PC-3 (cell line): ENCODE data around the gene AGBL5. TPM values are rescaled to one million over a fixed set of nuclear protein-coding genes. Genes with fewer than 3 reads are reported as not detected.

ENCODE experiments used
- ATAC-seq: fragments of 200-7000 bp; cut with Tn5 transposase; 2 replicates; pipeline ENCODE4 v1.9.1; 2020; ENCODE audit warnings: mild to moderate bottlenecking, moderate library complexity
- BruUV-seq: library from RNA; stranded (reverse); fragments of 400-500 nt; replicated peaks from 2 replicates; lab custom pipeline; 2021; lab: Mats Ljungman, UMichigan
- CTCF ChIA-PET: fragments of 300-600 bp; sonication (Branson Sonifier 250); formaldehyde crosslinking; loops from one replicate; lab custom pipeline; 2022; ENCODE audit warnings: antibody characterized with exemption; lab: Charles Lee
- POLR2A ChIA-PET: fragments of 300-600 bp; sonication (Branson Sonifier 250); formaldehyde crosslinking; loops from one replicate; lab custom pipeline; 2022; ENCODE audit warnings: antibody characterized with exemption; ENCODE audit not compliant: unreplicated experiment; lab: Charles Lee
- DNase-seq: peaks from one replicate; pipeline ENCODE4 v3.0.0-alpha.2; 2015
- H2AFZ ChIP-seq: fragments of 300-600 bp; sonication (generic); 2 replicates; pipeline ENCODE4 v1.6.0; 2016; ENCODE audit warnings: antibody characterized with exemption, low read length
- H3F3A ChIP-seq: fragments of 300-600 bp; sonication (generic); one replicate; pipeline ENCODE4 v1.6.0; 2017; ENCODE audit warnings: antibody characterized with exemption, low read length, control low read depth, mild to moderate bottlenecking; ENCODE audit not compliant: unreplicated experiment
- H3K27ac ChIP-seq: fragments of 300-600 bp; sonication (generic); 2 replicates; pipeline ENCODE4 v1.5.1; 2016; ENCODE audit warnings: mild to moderate bottlenecking, low read length
- H3K27me3 ChIP-seq: fragments of 300-600 bp; sonication (generic); 2 replicates; pipeline ENCODE4 v1.6.1; 2016; ENCODE audit warnings: low read length, mixed read lengths
- H3K36me3 ChIP-seq: fragments of 300-600 bp; sonication (generic); 2 replicates; pipeline ENCODE4 v1.6.1; 2016; ENCODE audit warnings: low read depth, mixed run types, low read length, mixed read lengths
- H3K4me1 ChIP-seq: fragments of 300-600 bp; sonication (generic); 2 replicates; pipeline ENCODE4 v1.5.1; 2016; ENCODE audit warnings: low read length; ENCODE audit not compliant: insufficient read depth
- H3K4me2 ChIP-seq: fragments of 300-600 bp; sonication (generic); 2 replicates; pipeline ENCODE4 v1.6.0; 2016; ENCODE audit warnings: low read length
- H3K4me3 ChIP-seq: fragments of 300-600 bp; sonication (generic); 2 replicates; pipeline ENCODE4 v1.5.1; 2016; ENCODE audit warnings: mild to moderate bottlenecking, low read length, mixed read lengths
- H3K79me2 ChIP-seq: fragments of 300-600 bp; sonication (generic); 2 replicates; pipeline ENCODE4 v1.6.1; 2017; ENCODE audit warnings: low read length, mixed read lengths
- H3K9ac ChIP-seq: fragments of 300-600 bp; sonication (generic); 2 replicates; pipeline ENCODE4 v1.6.0; 2016; ENCODE audit warnings: mild to moderate bottlenecking, low read length
- H3K9me2 ChIP-seq: fragments of 300-600 bp; sonication (generic); replicated peaks from 2 replicates; pipeline ENCODE4 v1.6.1; 2016; ENCODE audit warnings: mixed run types, low read length, mixed read lengths
- H3K9me3 ChIP-seq: fragments of 300-600 bp; sonication (generic); 2 replicates; pipeline ENCODE4 v1.6.1; 2016; ENCODE audit warnings: low read length, mixed read lengths
- H4K20me1 ChIP-seq: fragments of 300-600 bp; sonication (generic); 2 replicates; pipeline ENCODE4 v1.6.1; 2016; ENCODE audit warnings: low read length, mixed read lengths
- EZH2 ChIP-seq: fragments of 300-600 bp; sonication (generic); IDR thresholded peaks from one replicate; pipeline ENCODE4 v1.6.1; 2017; ENCODE audit warnings: antibody characterized with exemption, mild to moderate bottlenecking, low read length; ENCODE audit not compliant: unreplicated experiment
- EZH2phosphoT487 ChIP-seq: fragments of 300-600 bp; sonication (generic); IDR thresholded peaks from 2 replicates; pipeline ENCODE4 v1.6.1; 2018; ENCODE audit warnings: mild to moderate bottlenecking, antibody characterized with exemption, low read length, borderline replicate concordance
- intact Hi-C: fragments of 100-400 bp; cut with micrococcal nuclease; formaldehyde crosslinking; loops from 2 replicates; pipeline ENCODE4 v1.9.0; 2023
- total RNA-seq: library from RNA; depleted of rRNA; stranded (reverse); fragments of >200 nt; gene quantifications from 2 replicates; pipeline ENCODE4 v1.2.3, GENCODE V29; 2014
- TF ChIP-seq, protein P1 (sequence below): fragments of 300-600 bp; sonication (generic); conservative IDR thresholded peaks from 2 replicates; pipeline ENCODE4 v1.5.1; 2017; ENCODE audit warnings: antibody characterized with exemption, low read depth, mild to moderate bottlenecking, low read length

The AGBL5 gene
- total RNA-seq, 1 experiment from 2014 or later: 14.1 TPM

DNA sequence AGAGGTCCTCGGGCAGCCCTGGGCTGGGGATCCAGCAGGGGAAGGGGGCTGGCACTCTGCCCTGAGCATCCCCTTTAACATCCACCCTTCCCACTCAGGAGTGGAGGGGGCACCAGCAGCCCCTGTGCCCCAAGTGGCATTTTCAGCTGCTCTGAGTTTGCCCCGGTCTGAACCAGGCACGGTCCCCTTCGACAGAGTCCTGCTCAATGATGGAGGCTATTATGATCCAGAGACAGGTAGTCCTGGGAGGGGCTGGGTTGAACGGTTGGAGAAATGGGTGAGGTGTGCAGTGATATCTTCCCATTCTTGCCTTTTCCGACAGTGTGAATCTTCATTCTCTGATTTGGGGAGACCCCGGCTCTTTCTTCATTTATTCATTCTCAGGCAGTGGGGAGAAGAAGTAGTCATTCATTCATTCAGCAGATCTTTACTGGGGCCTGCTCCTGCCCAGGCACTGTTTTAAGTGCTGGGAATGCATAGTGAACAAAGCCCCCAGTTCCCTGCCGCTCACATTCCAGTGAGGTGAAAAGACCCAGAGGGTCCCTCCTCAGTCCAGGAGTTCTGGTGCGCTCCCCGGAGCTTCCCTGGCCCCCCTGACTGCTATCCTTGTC, 33.7 kb downstream of the AGBL5 start:
- H3K9me2 ChIP-seq: no peaks in the 10 kb centered on the region
- peak overlapping the region; percentile 97 for H2AFZ ChIP-seq
- ChIA-PET POLR2A (interaction anchor here (0.6 kb wide), 1 partner anchor 178 kb away, joined by 5 read pairs; no protein-coding TSS in a partner anchor), CTCF (interaction anchor here (0.6 kb wide), 1 partner anchor 106 kb away, joined by 3 read pairs; no protein-coding TSS in a partner anchor)
- H3K27me3 ChIP-seq: no peaks in the 10 kb centered on the region
- H3K79me2 ChIP-seq: no peaks in the 10 kb centered on the region
- TSS peak; percentile 66 for BruUV-seq
- peak overlapping the region; percentile 80; the same call in 1 of the 2 replicates for H3K9ac ChIP-seq
- H3K4me1 ChIP-seq: peaks cover 19% of the 10 kb centered on the region; the same call in 1 of the 2 replicates
- intact Hi-C loops: loop anchor here (1.0 kb wide), 1 partner anchor 124 kb away; no protein-coding TSS in a partner anchor
- H3K27ac ChIP-seq: no peak overlapping the region
- no peaks in the 10 kb centered on the region for H3K9me3 ChIP-seq
- ATAC-seq (no peak), DNase-seq (no peak)
- H4K20me1 ChIP-seq: no peaks in the 10 kb centered on the region
- TF ChIP-seq EZH2 (no peak), EZH2phosphoT487 (no peak)
- TF ChIP-seq, protein P1, sequence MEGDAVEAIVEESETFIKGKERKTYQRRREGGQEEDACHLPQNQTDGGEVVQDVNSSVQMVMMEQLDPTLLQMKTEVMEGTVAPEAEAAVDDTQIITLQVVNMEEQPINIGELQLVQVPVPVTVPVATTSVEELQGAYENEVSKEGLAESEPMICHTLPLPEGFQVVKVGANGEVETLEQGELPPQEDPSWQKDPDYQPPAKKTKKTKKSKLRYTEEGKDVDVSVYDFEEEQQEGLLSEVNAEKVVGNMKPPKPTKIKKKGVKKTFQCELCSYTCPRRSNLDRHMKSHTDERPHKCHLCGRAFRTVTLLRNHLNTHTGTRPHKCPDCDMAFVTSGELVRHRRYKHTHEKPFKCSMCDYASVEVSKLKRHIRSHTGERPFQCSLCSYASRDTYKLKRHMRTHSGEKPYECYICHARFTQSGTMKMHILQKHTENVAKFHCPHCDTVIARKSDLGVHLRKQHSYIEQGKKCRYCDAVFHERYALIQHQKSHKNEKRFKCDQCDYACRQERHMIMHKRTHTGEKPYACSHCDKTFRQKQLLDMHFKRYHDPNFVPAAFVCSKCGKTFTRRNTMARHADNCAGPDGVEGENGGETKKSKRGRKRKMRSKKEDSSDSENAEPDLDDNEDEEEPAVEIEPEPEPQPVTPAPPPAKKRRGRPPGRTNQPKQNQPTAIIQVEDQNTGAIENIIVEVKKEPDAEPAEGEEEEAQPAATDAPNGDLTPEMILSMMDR: no peak
- no peaks in the 10 kb centered on the region for H3F3A ChIP-seq
- peak overlapping the region; percentile 86 for H3K4me3 ChIP-seq
- no peaks in the 10 kb centered on the region for H3K36me3 ChIP-seq
- H3K4me2 ChIP-seq: peak overlapping the region; percentile 98

DNA sequence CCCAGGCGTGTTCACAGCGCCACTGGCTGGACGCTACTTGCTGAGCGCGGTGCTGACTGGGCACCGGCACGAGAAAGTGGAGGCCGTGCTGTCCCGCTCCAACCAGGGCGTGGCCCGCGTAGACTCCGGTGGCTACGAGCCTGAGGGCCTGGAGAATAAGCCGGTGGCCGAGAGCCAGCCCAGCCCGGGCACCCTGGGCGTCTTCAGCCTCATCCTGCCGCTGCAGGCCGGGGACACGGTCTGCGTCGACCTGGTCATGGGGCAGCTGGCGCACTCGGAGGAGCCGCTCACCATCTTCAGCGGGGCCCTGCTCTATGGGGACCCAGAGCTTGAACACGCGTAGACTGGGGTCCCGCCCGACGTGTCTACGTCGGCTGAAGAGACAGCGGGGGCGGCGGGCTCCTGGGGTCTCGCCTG, 34.2 kb downstream of the AGBL5 start:
- Histone ChIP-seq H4K20me1 (no peaks in the 10 kb centered on the region), H3K9ac (peak overlapping the region; percentile 80), H3K27ac (no peak overlapping the region; the same call in 1 of the 2 replicates), H3K27me3 (no peaks in the 10 kb centered on the region), H3K36me3 (no peaks in the 10 kb centered on the region), H3K9me3 (no peaks in the 10 kb centered on the region), H3F3A (no peaks in the 10 kb centered on the region), H3K4me1 (peaks cover 19% of the 10 kb centered on the region; the same call in 1 of the 2 replicates), H3K9me2 (no peaks in the 10 kb centered on the region), H3K79me2 (no peaks in the 10 kb centered on the region), H3K4me2 (peak overlapping the region; percentile 98), H2AFZ (peak overlapping the region; percentile 97), H3K4me3 (peak overlapping the region; percentile 86)
- ChIA-PET POLR2A (interaction anchor here (0.6 kb wide), 1 partner anchor 178 kb away, joined by 5 read pairs; no protein-coding TSS in a partner anchor), CTCF (interaction anchor here (0.6 kb wide), 1 partner anchor 106 kb away, joined by 3 read pairs; no protein-coding TSS in a partner anchor)
- DNase-seq (peak; percentile 69), ATAC-seq (peak; percentile 60)
- intact Hi-C loops: loop anchor here (1.0 kb wide), 2 partner anchors 53 to 124 kb away; partner anchors contain the start of gene TMEM214
- TF ChIP-seq, protein P1: peak; percentile 66
- TF ChIP-seq EZH2: no peak
- no TSS peak for BruUV-seq
